Measurements from ENCODE around the gene MOV10.

DNA sequence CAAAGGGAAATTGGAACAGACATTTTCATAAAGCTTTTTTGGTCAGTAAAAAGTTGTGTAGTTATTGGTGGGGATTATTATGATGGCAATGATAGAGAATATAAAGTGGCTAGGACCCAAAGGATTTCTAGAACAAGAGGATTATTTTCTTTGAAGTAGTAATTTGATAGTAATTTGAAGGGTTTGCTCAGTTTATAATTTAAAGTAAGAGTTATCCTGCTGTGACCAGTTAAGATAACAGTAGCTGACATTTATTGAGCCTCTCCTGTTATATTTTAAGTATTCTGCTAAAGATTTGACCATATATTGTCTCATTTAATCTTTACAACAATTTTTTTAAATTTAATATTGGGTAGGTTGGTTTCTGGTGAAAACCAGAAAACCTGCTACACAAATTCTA, 40.1 kb upstream of the MOV10 start:
- no peak for TF ChIP-seq CTCF (IDR thresholded peaks at IDR 0.05)
- TF ChIP-seq POLR2AphosphoS5 (IDR thresholded peaks at IDR 0.05): no peak
